ENCODE results near the gene ENOSF1. TPM values are rescaled to one million over a fixed set of nuclear protein-coding genes. Genes with fewer than 3 reads are reported as not detected.

ENOSF1 gene
- total RNA-seq, 4 donors from 2014 or later = 43.9 to 70.1 (median 47.0) TPM

GRCh38 chr18:731185-731584 lies 18.8 kb upstream of the ENOSF1 start:
- TF ChIP-seq, protein P1, sequence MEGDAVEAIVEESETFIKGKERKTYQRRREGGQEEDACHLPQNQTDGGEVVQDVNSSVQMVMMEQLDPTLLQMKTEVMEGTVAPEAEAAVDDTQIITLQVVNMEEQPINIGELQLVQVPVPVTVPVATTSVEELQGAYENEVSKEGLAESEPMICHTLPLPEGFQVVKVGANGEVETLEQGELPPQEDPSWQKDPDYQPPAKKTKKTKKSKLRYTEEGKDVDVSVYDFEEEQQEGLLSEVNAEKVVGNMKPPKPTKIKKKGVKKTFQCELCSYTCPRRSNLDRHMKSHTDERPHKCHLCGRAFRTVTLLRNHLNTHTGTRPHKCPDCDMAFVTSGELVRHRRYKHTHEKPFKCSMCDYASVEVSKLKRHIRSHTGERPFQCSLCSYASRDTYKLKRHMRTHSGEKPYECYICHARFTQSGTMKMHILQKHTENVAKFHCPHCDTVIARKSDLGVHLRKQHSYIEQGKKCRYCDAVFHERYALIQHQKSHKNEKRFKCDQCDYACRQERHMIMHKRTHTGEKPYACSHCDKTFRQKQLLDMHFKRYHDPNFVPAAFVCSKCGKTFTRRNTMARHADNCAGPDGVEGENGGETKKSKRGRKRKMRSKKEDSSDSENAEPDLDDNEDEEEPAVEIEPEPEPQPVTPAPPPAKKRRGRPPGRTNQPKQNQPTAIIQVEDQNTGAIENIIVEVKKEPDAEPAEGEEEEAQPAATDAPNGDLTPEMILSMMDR (IDR thresholded peaks at IDR 0.05; ENCODE audit: low read depth) = no peak

DNA sequence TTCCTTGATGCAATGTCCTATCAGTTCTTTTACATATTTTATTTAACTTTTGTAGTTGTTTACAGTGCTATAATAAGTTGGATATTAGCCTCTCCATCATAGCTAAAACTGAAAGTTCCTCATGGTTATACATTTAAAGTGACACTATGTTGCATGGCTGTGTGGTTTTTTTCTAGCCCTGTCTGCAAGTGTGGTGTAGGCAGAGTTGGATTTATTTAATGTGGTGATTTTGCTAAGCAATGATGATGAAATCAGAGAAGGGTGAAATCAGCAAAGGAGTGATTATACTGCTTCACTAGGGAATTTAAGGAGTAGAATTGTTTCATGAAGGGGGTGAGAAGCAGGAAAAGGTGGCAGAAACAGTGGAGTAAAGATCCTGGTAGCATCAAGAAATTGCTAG lies 18.3 kb upstream of the ENOSF1 start:
- TF ChIP-seq, protein P1 (IDR thresholded peaks at IDR 0.05; ENCODE audit: low read depth) = no peak

DNA sequence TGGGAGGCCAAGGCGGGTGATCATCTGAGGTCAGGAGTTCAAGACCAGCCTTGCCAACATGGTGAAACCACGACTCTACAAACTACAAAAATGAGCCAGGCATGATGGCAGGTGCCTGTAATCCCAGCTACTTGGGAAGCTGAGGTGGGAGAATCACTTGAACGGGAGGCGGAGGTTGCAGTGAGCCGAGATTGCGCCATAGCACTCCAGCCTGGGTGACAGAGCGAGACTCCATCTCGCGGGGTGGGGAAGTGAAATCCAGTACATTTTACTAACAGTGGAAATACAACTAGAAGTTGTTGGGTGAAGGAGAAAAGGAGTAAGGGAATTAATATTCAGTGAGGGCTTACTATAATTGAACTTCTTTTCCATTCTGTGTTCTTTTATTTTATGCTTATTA lies 13.2 kb upstream of the ENOSF1 start:
- TF ChIP-seq, protein P1 (IDR thresholded peaks at IDR 0.05; ENCODE audit: low read depth) = no peak

DNA sequence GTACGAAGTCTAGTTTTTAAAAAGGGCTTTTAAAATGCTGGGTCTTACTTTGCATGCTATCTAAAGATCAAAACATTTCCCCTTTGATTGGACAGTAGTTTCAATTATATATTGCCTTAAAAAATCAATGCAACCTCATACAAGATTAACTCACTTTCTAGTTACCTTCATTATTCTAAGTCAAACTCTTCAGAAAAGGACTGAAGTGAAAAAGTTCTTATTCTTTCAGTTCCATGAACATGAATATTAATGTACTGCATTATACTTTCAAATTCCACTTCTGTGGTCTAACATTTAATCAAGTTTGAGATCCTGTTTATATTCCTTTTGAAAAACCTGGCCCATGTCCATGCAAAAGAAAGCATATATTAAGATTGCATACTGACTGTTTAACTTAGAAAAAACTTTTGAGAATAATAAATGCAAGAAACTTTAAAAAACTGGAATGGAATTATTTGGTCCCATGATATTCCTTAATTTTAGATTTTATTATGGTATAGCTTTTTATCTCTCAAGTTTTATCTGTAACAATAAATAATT lies 11.2 kb upstream of the ENOSF1 start:
- TF ChIP-seq, protein P1 (IDR thresholded peaks at IDR 0.05; ENCODE audit: low read depth) = no peak

- TF ChIP-seq, protein P1 (IDR thresholded peaks at IDR 0.05; ENCODE audit: low read depth) = no peak
Observed at GRCh38 chr18:717003-717402, 4.6 kb upstream of the ENOSF1 start.

GRCh38 chr18:715626-716025 lies 3.2 kb upstream of the ENOSF1 start:
- TF ChIP-seq, protein P1 (IDR thresholded peaks at IDR 0.05; ENCODE audit: low read depth) = no peak

GRCh38 chr18:713135-713490 lies 683 bp upstream of the ENOSF1 start:
- TF ChIP-seq, protein P1 (IDR thresholded peaks at IDR 0.05; ENCODE audit: low read depth) = no peak

Measured in subcutaneous adipose tissue (tissue), 4 donors.